ENCODE measurements around the gene NELL1. TPM values are rescaled to one million over a fixed set of nuclear protein-coding genes. Genes with fewer than 3 reads are reported as not detected.

The NELL1 gene
- total and polyA plus RNA-seq, 10 donors = 0.20 TPM; not detected in 9

DNA sequence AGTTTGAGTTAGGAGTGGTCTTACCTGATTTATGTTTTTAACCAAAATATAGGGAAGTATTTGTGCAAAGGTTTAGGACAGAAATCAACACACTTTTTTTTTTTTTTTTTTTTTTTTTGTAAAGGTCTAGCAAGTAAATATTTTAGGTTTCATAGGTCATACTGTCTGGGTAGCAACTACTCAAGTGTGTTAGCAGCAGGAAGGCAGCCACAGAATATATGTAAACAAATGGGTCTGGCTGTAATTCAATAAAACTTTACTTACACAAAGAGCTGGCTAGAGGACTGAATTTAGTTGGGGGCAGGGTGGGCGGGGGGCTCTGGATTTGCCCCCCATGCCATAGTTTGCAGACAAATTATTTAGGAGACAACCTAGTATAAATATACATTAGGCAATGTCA, 510.4 kb downstream of the NELL1 start:
- Histone ChIP-seq H3K4me3 (no peak overlapping the region), H3K27me3 (replicated peaks in 1 of 7) (no peaks in the 10 kb centered on the region), H3K9me3 (no peaks in the 10 kb centered on the region), H3K4me1 (no peaks in the 10 kb centered on the region), H3K27ac (no peak overlapping the region), H3K36me3 (no peaks in the 10 kb centered on the region)
- no peak for DNase-seq
- intact Hi-C loops (cut with DNase I; ENCODE audit: low total_unique reads) = no loop called here
- TF ChIP-seq POLR2A (IDR thresholded peaks at IDR 0.05) (no peak), POLR2AphosphoS5 (IDR thresholded peaks at IDR 0.05) (no peak)
- TF ChIP-seq, protein P1, sequence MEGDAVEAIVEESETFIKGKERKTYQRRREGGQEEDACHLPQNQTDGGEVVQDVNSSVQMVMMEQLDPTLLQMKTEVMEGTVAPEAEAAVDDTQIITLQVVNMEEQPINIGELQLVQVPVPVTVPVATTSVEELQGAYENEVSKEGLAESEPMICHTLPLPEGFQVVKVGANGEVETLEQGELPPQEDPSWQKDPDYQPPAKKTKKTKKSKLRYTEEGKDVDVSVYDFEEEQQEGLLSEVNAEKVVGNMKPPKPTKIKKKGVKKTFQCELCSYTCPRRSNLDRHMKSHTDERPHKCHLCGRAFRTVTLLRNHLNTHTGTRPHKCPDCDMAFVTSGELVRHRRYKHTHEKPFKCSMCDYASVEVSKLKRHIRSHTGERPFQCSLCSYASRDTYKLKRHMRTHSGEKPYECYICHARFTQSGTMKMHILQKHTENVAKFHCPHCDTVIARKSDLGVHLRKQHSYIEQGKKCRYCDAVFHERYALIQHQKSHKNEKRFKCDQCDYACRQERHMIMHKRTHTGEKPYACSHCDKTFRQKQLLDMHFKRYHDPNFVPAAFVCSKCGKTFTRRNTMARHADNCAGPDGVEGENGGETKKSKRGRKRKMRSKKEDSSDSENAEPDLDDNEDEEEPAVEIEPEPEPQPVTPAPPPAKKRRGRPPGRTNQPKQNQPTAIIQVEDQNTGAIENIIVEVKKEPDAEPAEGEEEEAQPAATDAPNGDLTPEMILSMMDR (IDR thresholded peaks at IDR 0.05 in 8 of 11, conservative IDR thresholded peaks at IDR 0.05 in 3 of 11) = no peak
- 56 to 81% (median 75%) methylated on average over 1 of the region's 1 CpG for WGBS, 5 donors

GRCh38 chr11:21180182-21180581, 510.8 kb downstream of the NELL1 start:
- Histone ChIP-seq H3K27me3 (replicated peaks in 1 of 7) (no peaks in the 10 kb centered on the region), H3K36me3 (no peaks in the 10 kb centered on the region), H3K4me1 (no peaks in the 10 kb centered on the region), H3K4me3 (no peak overlapping the region), H3K27ac (no peak overlapping the region), H3K9me3 (no peaks in the 10 kb centered on the region)
- TF ChIP-seq, protein P1 (IDR thresholded peaks at IDR 0.05 in 8 of 11, conservative IDR thresholded peaks at IDR 0.05 in 3 of 11) = no peak
- no peak for TF ChIP-seq POLR2AphosphoS5 (IDR thresholded peaks at IDR 0.05)
- intact Hi-C loops (cut with DNase I; ENCODE audit: low total_unique reads) = no loop called here
- no peak for DNase-seq
- WGBS, 5 donors = 62 to 75% (median 71%) methylated on average over 3 of the region's 3 CpGs

- H3K27ac ChIP-seq = no peak overlapping the region
- no peaks in the 10 kb centered on the region for H3K36me3 ChIP-seq
- no peaks in the 10 kb centered on the region for H3K9me3 ChIP-seq
- no peaks in the 10 kb centered on the region for H3K4me1 ChIP-seq
- no peak overlapping the region for H3K4me3 ChIP-seq
- no peaks in the 10 kb centered on the region for H3K27me3 ChIP-seq (replicated peaks in 1 of 7)
- TF ChIP-seq, protein P1 (IDR thresholded peaks at IDR 0.05 in 8 of 11, conservative IDR thresholded peaks at IDR 0.05 in 3 of 11) = no peak
- TF ChIP-seq POLR2A (IDR thresholded peaks at IDR 0.05) (no peak), POLR2AphosphoS5 (IDR thresholded peaks at IDR 0.05) (no peak)
- no peak for DNase-seq
- intact Hi-C loops (cut with DNase I; ENCODE audit: low total_unique reads) = no loop called here
Observed at GRCh38 chr11:21185959-21186358, 516.6 kb downstream of the NELL1 start.

GRCh38 chr11:21190181-21190580, 520.8 kb downstream of the NELL1 start:
- DNase-seq = no peak
- 79 to 90% (median 84%) methylated on average over 3 of the region's 3 CpGs for WGBS, 5 donors
- intact Hi-C loops (cut with DNase I; ENCODE audit: low total_unique reads) = no loop called here
- H3K9me3 ChIP-seq = no peaks in the 10 kb centered on the region
- no peaks in the 10 kb centered on the region for H3K4me1 ChIP-seq
- no peaks in the 10 kb centered on the region for H3K36me3 ChIP-seq
- no peaks in the 10 kb centered on the region for H3K27me3 ChIP-seq (replicated peaks in 1 of 7)
- H3K27ac ChIP-seq = no peak overlapping the region
- no peak overlapping the region for H3K4me3 ChIP-seq
- TF ChIP-seq POLR2A (IDR thresholded peaks at IDR 0.05) = no peak
- no peak for TF ChIP-seq POLR2AphosphoS5 (IDR thresholded peaks at IDR 0.05)
- TF ChIP-seq, protein P1 (IDR thresholded peaks at IDR 0.05 in 8 of 11, conservative IDR thresholded peaks at IDR 0.05 in 3 of 11) = no peak

Data from spleen (tissue), 11 donors.